HG02938 (cell line): ENCODE data around the gene SPOCK2.

Experiments
- ATAC-seq: cut with Tn5 transposase; IDR thresholded peaks from one replicate; pipeline ENCODE4 v1.9.1; 2021; ENCODE audit warnings: mild to moderate bottlenecking, moderate library complexity; ENCODE audit not compliant: unreplicated experiment

The SPOCK2 gene

DNA sequence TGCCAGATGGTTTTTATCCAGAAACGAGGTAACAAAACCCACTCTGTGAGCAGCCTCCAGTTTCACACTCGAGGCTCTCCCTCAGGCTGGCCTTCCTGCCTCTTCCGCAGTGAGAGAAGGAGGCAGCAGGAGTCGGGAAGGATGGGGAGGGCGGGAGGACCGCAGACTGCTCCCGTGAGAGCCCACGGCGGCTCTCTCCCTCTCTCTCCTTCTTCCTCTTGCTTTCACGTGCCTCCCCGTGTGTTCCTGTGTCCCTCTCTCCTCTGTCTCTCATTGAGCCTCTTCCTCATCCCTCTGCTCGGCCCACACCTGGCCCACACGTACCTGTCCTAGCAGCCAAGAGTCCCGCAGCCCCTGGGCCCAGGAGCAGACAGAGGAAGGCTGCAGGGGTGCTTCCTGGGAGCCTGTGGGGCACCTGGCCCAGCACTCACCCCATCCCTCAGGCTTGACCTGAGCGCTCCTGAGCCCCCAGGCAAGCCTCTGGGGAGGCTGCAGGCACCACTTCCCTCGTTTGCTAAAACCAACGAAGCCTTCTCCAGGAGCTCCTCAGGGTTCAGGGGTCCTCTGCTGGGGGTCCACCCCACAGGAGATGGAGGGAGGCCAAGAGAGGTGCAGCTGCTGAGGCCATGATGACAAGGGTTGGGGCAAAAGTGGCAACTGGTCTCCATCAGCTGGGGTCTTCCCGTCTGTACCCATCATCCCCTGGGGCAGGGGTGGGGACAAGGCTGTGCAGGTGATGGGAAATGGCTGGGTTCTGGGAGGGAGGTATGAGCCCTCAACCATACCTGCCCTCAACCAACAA, 13.6 kb downstream of the SPOCK2 start:
- no peak for ATAC-seq

- no peak for ATAC-seq
Observed at GRCh38 chr10:72073708-72074573, 14.4 kb downstream of the SPOCK2 start.

DNA sequence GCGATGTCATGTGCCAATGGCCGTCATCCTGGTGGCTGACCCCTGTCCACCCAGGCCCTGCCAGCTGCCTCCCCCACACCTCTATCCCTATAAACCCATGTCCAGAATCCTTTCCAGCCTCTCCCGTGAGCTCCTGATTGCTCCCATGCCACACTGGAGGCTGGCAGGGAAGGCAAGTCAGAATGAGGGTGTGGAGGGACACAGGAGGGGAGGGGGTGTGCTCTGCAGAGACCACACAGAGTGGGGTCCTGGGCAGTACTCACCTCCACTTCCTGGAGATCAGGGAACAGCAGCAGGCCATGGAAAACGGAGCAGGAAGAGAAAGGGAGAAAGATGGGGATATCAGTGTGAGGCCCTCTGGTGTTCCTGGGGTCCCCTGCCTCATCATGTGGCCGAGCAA, 15.7 kb downstream of the SPOCK2 start:
- no peak for ATAC-seq

GRCh38 chr10:72072046-72072445, 16.3 kb downstream of the SPOCK2 start:
- no peak for ATAC-seq

GRCh38 chr10:72069751-72070526, 18.4 kb downstream of the SPOCK2 start:
- ATAC-seq = no peak

DNA sequence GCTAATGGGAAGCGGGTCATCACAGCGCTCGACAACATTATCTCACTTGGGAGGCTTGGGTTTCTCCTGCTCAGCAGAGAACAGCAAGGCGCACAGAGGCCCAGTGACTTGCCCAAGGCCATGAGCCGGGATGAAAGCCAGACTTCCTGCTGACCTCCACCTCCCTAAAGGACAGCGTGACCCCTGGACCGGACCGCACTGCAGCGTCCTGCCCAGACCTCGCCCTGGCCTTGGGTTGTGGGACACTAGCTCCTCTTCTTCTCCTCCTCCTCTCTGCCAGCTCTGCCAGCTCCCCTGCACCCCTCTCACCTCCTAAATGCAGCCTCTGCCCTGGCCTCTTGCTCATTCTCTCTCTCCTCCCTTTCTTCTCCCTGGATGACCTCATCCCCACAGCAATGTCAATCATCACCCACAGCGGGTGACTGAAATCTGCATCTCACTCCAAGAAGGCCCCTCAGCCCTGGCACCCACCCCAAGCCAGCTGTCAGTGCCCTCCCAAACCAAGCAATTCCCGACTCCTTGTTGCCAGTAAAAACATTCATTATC, 19.4 kb downstream of the SPOCK2 start:
- ATAC-seq = no peak

DNA sequence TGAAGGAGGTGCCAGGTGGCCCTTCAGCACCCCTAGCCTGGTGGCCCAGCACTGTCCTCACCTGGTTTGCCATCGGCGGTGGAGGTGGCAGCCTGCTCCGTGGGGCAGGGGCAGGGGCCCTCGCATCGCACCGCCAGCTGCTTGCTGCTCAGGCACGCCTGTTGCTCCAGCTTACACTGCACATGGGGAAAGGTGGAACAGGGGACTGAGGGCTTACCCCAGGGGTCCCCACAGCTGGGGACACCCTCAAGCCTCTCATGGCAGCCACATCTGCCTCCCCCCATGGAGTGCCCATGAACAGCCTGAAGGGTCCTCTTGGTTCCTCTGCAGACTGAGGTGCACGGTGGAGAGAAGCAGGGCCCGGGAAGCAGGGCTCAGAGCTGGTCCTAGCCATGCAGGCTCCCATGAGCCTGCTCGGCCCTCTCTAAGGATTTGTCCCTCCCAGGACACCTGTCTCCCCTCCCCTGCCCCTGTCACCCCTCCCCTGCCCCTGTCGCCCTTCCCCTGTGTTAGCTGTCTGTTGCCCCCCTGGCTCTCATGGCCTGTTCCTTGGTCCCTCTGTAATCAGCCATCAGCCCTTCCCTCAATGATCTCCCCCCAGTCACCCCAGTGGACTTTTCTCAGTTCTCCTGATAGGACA, 20.1 kb downstream of the SPOCK2 start:
- no peak for ATAC-seq

- no peak for ATAC-seq
Observed at GRCh38 chr10:72067463-72068125, 20.8 kb downstream of the SPOCK2 start.

GRCh38 chr10:72066318-72067284, 21.8 kb downstream of the SPOCK2 start:
- no peak for ATAC-seq

- no peak for ATAC-seq
Observed at GRCh38 chr10:72065439-72066025, 22.8 kb downstream of the SPOCK2 start.

DNA sequence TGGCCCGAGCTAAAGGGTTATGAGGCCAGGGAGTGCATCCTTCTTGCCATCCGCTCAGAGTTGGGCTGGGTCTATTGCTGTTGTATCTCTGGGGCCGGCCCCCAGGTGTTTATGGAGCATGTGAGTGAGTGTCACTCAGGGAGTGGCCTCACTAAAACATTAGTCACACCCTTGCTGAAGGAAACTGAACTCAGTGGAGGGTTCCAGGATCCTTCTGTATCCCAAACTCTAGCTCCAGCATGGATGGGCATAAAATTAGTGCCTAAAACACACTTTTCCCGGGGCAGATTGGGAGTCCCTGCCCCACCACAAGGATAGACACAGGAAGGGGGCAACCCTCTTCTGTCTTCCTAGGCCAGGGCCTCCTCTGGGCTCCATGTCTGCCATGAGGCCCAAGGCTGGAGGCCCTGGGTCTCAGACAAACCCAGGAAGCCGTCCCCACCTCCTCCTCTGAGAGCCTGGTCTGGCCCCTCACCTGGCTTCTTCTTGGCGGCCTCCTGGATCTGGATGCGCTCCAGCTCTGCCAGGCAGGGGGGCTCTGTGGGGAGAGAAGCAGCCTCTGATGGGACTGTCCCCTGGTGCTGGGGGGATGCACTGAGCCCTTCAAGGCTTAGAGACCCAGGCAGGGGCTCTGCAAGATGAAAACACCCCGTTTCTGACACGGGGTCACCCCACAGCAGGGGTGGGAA, 24.5 kb downstream of the SPOCK2 start:
- ATAC-seq = no peak

- no peak for ATAC-seq
Observed at GRCh38 chr10:72062832-72063702, 25.3 kb downstream of the SPOCK2 start.

- ATAC-seq = no peak
Observed at GRCh38 chr10:72062382-72062781, 26.0 kb downstream of the SPOCK2 start.

GRCh38 chr10:72061930-72062329, 26.4 kb downstream of the SPOCK2 start:
- no peak for ATAC-seq

- no peak for ATAC-seq
Observed at GRCh38 chr10:72061491-72061890, 26.9 kb downstream of the SPOCK2 start.

DNA sequence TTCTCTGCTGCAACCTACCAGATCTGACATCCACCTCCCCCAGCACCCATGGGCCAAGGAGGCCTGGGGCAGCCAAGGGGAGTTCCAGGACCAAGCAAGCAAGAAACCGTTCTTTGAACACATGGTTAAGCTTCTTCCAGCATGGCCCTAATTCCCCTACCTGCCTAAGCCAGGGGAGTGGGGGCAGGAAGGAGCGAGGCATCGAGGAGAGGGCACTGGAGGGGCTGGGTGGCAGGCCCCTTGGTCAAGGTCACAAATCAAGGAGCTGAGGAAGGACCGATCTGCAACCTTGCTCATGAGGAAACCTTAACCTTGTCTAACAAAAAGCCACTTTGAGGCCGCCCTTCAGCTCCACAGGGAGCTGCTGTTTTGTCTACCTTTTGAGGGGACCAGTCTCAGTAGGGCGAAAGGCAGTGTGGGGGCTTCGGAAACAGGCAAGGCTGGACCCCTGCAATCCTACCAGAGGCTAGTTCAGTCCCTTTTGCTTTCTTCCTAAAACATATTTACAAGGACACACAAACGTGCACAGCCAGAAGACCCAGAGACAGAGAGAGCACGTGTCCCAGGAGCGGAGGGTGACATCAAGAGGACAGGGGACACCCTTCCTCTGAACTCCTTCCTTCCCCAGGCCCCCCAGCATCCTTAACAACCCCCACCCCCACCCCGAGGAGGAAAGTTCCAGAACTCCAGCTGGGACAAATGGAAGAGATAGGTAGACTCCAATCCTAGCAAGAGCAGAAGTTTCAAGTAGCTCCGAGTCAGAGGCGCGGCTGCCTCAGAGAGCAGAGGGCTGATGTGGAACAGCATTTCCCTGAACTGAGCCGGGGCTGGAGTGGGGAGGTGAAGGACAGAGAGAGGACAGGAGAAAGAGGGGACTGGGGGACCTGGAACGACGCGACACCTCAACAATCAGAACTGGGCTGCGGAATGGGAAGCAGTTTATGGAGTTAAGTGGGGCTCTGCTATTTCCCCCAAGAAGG, 28.2 kb downstream of the SPOCK2 start:
- ATAC-seq = no peak
